DMS114 treated with DMSO at 0.1 percent for 48 hours (cell line): ENCODE results near the gene PGLYRP4.
"Not testable (repeated sequence)": the region's sequence is repeated elsewhere in the genome, so short reads cannot be mapped to it uniquely, and the experiment has no call there.

Experiments
- DNase-seq: peaks from one replicate; lab custom pipeline; 2025; ENCODE audit not compliant: unreplicated experiment; lab: John Stamatoyannopoulos, UW

PGLYRP4 gene

DNA sequence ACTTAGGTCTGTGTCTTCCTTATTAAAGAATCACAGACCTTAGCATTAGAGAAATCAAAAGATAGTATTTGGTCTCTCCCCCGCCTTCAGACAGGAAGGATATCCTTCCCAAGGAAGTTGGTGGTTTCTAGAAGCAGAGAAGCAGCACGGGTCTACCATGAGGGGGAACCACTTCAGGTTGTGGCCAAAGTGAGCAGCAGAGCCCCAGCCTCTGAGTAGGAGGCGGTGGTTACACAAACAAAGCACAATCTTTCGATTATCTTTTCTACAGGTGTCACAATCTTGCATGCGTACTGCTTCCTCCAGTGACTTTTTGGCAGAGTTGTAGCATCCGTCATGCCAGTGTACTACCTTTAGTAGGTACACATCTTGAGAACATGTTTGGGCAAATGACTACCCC, 8.8 kb downstream of the PGLYRP4 start:
- no peak for DNase-seq

DNA sequence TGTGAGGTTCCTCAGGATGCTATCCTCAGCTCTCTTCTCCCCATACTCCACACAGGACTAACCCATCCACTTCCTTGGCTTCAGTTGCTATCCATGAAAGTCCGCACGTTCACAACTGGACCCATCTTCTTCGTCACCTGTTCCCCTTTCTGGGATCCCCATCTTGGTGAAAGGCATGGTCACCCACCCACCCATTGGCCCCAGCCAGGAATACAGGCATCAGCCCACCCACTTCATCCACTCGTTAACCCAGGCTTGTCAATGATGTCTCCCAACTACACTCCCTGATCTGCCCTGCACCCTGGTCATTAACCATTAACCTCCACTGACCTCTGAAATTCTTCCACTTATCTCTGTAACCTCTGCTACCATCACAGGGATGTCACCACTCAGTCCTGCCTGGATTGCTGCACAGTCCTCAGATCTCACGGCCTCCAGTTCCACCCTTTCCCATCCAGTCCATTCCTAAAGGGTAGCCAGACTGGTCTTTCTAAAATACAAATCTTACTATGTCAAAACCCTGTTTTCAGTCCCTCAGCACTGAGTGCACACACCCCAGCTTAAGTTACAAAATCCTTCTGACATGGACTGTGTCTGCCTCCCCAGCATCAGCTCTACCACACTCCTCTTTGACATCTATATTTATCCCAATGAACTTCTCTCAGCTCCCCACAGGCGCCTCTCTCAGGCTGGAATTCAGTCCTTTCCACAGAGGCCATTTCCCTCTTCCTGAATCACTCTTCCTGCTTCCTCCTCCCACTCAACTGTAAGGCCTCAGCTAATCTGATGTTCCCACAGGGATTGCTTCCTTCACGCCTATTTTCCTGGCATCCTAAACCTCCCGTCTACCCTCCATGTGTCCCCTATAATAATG, 10.4 kb downstream of the PGLYRP4 start:
- DNase-seq: no peak

DNA sequence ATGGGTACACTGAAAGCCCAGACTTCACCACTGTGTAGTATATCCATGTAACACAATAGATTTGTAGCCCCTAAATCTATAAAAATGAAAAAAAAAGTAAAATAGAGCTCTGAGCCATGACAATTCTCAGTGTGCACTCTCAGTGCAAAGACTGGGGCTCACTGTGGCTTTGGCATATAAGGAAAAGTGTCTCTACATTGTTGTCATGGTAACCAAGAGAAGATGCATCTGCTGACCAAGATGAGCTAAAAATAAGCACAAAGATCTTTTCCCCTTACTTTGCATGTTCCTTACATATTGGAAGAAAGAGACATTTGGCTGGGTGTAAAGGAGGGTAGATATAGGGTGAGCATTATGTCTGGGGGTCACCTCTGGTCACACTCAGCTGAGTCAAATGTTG, 12.0 kb downstream of the PGLYRP4 start:
- no peak for DNase-seq

DNA sequence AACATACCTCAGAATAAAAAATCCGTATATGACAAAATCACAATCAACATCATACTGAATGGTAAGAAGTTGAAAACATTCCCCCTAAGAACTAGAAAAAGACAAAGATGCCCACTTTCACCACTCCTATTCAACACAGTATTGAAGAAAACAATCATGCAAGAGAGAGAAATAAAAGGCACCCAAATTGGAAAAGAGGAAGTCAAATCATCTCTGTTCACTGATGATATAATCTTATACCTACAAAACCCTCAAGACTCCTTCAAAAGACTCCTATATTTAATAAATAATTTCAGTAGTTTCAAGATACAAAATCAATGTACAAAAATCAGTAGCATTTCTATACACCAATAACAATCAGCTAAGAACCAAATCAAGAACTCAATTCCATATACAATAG, 14.7 kb downstream of the PGLYRP4 start:
- no peak for DNase-seq

DNA sequence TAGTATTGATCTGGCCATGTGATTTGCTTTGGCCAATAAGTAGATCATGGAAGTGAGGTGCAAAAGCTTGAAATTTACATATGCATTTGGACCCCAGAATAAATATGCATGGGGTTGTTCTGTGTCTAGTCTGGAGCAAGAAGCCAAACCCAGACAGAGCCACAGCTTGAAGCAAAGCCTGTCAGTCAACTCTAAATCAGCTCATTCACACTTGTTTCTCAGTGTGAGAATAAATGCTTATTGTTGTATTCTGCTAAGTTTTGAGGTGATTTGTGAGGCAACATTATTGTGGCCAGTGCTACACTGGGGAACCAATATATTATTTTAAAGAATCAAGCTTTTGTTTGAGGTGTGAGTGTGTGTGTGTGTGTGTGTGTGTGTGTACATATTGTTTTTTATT, 23.7 kb downstream of the PGLYRP4 start:
- no peak for DNase-seq

DNA sequence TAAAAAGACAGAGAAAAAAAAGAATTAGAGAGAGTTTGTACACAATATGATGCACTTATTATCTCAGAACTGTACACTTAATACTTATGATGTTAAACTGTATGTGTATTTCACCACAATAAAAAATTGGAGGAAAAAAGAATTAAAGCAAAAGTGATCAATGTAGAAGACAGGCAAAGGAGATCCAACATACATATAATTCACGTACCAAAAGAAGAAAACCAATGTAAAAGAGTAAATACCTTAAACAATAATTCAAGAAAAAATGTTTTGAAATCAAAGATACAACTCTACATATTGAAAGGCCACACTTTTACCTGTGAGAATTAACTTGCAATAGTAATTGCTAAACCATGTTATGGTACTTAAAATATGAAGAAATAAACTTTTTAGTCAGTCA, 26.1 kb downstream of the PGLYRP4 start:
- DNase-seq: no peak

DNA sequence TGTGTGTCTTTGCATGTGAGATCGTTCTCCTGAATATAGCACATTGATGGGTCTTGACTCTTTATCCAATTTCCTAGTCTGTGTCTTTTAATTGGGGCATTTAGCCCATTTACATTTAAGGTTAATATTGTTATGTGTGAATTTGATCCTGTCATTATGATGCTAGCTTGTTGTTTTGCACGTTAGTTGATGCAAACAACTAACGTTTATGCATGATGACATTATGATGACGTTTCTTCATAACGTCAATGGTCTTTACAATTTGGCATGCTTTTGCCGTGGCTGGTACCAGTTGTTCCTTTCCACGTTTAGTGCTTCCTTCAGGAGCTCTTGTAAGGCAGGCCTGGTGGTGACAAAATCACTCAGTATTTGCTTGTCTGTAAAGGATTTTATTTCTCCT, 30.5 kb downstream of the PGLYRP4 start:
- DNase-seq: not testable (repeated sequence)

DNA sequence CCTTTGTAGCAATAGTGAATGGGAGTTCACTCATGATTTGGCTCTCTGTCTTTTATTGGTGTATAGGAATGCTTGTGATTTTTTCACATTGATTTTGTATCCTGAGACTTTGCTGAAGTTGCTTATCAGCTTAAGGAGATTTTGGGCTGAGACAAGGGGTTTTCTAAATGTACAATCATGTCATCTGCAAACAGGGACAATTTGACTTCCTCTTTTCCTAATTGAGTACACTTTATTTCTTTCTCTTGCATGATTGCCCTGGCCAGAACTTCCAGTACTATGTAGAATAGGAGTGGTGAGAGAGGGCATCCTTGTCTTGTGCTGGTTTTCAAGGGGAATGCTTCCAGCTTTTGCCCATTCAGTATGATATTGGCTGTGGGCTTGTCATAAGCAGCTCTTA, 32.6 kb downstream of the PGLYRP4 start:
- DNase-seq: not testable (repeated sequence)

DNA sequence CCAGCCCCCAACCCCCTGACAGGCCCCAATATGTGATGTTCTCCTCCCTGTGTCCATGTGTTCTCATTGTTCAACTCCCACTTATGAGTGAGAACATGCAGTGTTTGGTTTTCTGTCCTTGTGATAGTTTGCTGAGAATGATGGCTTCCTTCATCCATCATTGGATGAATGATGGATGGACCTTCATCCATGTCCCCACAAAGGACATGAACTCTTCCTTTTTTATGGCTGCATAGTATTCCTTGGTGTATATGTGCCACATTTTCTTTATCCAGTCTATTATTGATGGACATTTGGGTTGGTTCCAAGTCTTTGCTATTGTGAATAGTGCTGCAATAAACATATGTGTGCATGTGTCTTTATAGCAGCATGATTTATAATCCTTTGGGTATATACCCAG, 34.3 kb downstream of the PGLYRP4 start:
- DNase-seq: not testable (repeated sequence)

DNA sequence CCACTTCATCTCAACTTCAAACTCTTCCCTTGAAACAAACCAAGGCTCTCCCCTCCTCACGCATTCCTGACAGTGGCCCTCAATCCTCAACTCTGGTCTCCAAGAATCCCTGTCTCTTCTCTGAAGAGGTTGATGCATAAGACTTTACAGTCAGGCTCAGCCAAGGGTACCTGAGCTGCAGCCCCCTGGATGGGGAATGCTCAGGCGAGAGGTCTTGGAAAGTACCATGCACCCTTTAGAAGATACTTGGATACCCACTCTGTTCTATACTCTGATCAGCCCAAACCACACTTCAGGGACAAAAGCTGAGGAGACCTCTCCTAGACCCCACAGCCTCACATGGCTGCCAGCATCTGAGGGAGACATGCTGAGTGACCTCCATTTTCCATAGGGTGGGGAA, 35.4 kb downstream of the PGLYRP4 start:
- no peak for DNase-seq

DNA sequence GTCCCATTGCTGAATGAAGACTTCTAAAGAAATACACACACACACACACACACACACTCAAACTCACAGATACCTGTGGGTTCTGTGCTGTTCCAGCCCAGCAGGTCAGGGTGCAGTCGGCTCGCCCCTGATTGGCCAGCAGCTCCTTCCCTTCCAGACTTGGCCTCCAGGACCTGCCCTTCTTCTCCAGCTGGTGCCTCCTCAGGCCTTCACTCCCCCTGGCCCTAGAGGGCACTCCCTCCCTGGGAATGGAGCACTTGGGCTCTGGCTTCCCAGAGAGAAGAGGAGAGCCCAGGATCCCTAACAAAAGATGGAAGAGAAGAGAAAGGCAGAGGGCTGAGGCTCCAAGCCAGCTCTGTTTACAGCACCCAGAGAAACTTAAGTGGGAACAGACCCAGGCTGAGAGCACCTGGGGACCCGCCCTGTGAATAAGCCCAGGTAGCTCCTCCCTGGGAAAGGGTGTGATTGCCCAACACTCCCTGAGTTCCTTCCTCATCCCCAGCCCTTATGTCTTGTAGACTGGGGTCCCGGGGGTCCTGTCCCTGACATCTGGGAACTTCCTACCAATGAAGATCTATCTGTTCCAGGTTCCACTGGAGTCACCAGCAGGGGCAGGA, 36.0 kb downstream of the PGLYRP4 start, which contains the start of gene PGLYRP3:
Gene PGLYRP3, minus strand, starts transcription at position 383 of the 617 bp plus-strand sequence. CDS start 2,287 bp downstream, outside the sequence.
- DNase-seq: no peak

DNA sequence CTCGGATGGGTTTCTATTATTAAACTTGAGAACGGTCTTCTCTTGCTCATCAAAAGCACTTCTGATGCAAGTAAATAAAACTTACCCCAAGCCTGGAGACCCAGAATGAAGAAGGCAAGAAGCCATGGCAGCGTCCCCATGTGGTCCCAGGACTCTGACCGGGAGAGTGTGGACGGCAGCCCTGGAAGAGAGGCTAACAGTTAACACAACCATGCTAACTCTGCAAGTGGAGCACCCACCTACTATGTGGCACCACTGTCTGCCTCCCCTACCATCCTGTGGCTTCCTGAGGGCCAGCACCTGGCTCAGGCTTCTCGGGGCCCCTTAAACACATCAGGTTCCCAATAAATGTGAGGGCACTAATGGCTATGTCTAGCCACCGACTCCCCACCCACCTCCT, 38.1 kb downstream of the PGLYRP4 start:
- DNase-seq: no peak

DNA sequence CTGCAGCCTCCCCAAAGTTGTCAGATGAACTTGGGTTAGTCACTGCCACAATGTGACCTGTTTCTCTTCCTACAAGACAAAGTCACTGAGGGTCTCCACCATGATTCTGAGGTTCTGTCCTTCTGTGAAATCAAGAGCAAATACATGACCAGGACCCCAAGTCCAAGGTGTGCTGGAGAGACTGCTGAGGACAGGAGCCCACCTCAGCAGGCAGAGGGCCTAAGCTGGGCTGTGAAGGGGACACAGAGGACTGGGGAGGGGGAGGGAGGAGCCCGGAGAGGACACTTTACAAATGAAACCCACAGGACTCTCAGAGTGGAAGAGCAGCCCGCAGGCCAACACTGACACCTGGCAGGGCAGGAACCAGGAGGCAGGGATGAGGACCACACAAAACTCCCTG, 39.2 kb downstream of the PGLYRP4 start:
- DNase-seq: no peak

DNA sequence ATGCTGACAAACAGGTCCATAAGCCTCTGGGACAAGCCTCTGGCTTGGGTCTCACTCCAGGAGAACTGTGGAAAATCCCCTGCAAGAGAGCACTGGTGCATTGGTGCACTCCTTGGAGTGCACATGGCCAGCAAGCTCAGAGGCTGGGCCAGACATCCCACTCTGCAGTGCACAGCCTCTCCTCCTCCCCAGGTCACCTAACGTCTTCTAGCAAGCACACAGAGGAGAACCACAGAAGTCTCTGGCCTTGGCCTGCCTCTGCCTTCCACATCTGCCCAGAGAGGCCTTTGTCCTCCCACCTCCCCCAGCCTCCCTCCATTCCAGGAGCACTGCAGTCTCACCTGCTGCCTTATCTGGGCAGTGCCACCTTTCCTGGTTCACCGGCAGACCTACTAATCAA, 40.1 kb downstream of the PGLYRP4 start:
- no peak for DNase-seq

DNA sequence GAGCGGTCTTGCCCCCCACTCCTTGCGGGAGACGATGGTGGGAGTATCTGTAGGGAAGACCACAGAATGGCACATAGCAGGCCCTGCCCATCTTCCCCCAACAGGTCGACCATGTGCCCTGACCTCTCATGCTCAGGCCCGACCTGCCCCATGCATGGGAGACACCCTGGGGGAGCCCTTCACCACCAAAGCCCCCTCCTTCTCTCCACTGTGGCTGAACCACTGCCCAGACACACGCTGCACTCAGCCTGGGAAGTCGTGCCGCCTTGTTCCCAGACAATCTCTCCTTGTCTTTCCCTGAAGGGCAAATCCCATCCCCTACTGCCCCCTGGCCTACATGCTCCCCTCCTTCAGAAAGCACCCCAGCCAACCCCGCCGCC, 41.4 kb downstream of the PGLYRP4 start:
- DNase-seq: no peak

DNA sequence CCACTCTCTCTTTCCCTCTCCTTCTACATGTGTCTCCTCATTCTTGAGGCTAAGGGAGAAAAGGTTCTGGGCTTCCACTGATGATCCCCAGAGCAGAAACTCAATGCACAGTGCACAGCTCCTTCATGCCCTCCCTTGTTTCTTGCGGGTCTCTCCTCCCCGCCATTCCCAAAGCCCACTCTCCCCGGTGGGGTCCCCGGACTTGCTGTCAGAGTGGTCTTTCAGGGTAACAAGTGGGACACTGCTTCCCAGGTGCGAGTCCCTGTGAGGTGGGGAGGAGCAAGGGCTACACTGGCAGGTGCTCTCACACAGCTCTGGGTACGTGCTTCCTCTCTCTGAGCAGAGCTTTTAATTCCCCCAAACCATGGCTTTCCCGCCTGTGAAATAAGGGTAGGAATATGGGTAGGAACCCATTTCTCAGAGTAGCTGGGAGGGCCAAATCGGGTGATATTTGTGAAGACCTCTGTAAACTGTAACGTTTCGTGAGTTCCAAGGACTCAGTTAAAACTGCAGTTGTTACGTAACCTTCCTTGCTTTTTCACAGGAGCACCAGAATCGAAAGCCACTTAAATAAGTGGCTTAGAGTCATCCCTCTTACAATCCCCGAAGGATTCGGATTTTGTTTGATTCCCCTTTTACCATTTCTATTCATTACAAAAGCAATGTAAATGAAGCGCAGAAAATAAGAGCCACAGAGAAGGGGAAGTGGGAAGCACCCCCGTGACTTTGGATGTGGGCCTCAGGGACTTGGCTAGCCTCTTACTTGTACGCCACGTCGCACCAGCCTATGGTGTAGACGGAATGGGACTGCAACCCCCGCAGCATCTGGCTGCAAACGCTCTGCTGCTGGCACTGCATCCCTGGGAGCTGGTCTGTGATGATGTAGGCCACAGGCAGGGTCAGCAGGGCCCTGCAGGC, 42.1 kb downstream of the PGLYRP4 start:
- no peak for DNase-seq

DNA sequence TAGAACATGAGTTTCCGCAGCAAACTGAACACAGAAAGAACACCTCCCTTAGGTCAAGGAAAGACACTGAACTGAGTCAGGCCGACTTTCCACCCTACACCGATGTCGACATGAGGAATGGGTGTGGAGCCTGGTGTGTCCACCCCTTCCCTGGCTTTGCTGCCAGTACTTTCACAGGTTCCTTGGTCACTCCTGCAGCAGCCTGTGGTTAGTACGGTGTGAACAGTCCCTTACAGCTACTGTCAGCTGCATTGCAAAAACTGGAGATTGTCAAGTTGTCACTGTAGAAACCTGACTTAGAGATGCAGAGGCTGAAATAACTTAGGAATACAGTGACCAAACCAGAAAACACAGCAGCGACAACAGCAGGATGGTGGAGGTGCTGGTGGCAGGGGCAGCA, 43.0 kb downstream of the PGLYRP4 start:
- DNase-seq: no peak

DNA sequence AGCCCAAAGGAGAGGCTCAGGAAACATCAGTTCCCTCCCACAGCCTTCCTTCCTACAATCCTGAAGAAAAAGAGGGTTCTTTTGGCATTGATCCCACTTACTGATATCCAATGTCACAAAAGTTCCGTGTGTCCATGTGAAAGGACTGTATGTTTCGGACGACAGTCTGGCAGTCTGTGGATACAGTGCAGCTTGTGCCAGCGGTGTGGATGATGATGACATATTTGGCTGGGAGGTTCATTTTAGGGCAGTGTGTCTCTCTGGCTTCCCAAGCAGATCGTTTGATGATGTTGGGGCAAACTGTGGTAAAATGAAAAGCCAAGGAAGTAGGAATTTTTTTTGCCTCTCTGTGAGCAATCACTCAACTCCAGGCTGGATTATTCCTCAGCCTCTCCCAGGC, 46.3 kb downstream of the PGLYRP4 start:
- no peak for DNase-seq

DNA sequence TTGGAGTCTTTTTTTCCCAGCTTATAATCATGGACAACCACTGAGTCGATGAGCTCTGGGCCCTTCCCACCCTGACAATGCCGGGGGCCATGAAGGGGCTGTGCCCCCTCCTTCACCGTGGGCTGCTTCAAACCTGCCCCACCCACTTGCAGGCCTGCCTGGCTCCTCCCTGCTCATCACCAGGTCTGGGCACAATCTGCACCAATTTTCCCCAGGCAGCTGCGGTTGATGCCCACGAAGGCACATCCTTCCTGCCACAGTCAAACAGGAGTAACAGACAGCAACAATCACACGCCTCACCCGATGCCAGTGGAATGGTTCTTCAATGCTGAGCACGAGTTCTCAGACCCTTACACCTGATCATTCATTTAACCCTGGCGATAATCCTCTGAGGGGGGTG, 54.8 kb downstream of the PGLYRP4 start:
- DNase-seq: no peak

DNA sequence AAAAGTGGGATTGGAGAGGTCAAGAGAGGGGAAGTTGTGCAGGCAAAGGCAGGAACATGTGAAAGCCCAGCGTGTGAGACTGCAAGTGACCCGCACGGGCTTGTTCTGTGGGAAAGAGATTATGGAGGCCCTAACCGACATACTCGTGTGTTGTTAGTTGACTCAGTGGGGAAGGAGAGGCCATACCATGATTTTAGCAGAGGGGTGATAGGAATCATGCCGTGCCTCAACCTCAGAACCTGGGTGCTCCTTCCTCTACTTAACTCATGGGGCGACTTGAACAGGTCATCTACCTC, 55.2 kb downstream of the PGLYRP4 start:
- DNase-seq: no peak

DNA sequence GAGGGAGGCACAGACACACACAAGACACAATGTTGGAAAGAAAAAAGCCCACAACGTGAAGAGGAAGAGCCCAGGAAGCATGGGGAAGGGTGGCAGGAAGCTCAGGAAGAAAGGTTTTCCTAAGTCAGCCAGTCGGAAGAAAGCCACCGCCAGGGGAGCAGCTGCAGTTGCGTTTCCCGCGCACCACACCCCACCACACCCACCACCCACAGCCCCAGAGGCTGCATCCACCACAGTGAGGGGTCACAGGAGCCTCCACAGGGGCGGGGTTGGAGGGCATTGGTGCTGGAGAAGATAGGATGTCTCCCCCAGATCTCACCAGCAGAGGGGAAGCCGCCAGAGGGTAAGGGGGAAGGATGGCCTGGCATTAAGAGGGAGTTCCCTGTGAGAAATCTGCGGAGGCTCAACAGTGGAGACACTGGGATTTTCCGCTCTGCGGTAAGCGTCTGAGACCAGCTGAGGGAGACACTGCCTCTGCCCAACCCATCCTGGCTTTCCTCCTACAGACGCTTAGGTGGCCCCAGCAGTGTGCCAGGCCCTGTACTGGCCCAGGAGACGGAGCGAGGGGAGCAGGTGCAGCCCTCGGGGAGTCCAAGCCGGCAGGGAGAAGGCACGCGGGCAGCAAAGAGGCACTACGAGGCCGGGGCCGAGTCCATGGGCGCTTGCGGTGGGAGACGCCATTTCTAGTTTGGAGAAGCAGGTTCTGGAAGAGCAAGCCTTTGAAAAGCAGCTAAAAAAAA, 55.7 kb downstream of the PGLYRP4 start:
- DNase-seq: no peak
